Chondrocyte (in vitro differentiated cells): ENCODE results near the gene POT1. TPM values are rescaled to one million over a fixed set of nuclear protein-coding genes. Genes with fewer than 3 reads are reported as not detected.

Experiments used
- DNase-seq: peaks from one replicate; pipeline ENCODE4 v3.0.0; 2021; ENCODE audit warnings: mixed read lengths, low spot score
- H3K27ac Mint-ChIP-seq: one replicate; pipeline ENCODE4 v1.8.0; 2021; ENCODE audit warnings: mild to moderate bottlenecking, moderate library complexity, mixed read lengths; ENCODE audit not compliant: unreplicated experiment
- H3K27me3 Mint-ChIP-seq: 2 replicates; pipeline ENCODE4 v1.8.0; 2021; ENCODE audit warnings: low read depth, mixed read lengths
- H3K36me3 Mint-ChIP-seq: 2 replicates; pipeline ENCODE4 v1.8.0; 2021; ENCODE audit warnings: low read depth, mixed read lengths
- H3K4me1 Mint-ChIP-seq: 2 replicates; pipeline ENCODE4 v1.8.0; 2021; ENCODE audit warnings: low read depth, mild to moderate bottlenecking, mixed read lengths
- H3K4me3 Mint-ChIP-seq: one replicate; pipeline ENCODE4 v1.8.0; 2021; ENCODE audit warnings: mild to moderate bottlenecking, moderate library complexity, mixed read lengths; ENCODE audit not compliant: unreplicated experiment
- H3K9me3 Mint-ChIP-seq: 2 replicates; pipeline ENCODE4 v1.8.0; 2021; ENCODE audit warnings: low read depth, mixed read lengths
- CTCF ChIP-seq: fragments of 200-600 bp; sonication (generic); IDR thresholded peaks from 2 replicates; pipeline ENCODE4 v1.5.0; 2021; ENCODE audit warnings: antibody characterized with exemption, mild to moderate bottlenecking, moderate library complexity
- total RNA-seq: library from RNA; stranded (reverse); gene quantifications from 3 replicates; pipeline ENCODE4 v1.2.1, GENCODE V29; 2021

The POT1 gene
- total RNA-seq, 1 donor from 2014 or later: 14.2 TPM

- no peak for DNase-seq
- H3K27me3 Mint-ChIP-seq: no peaks in the 10 kb centered on the region
- H3K27ac Mint-ChIP-seq: no peak overlapping the region
- no peaks in the 10 kb centered on the region for H3K36me3 Mint-ChIP-seq
- H3K4me1 Mint-ChIP-seq: no peaks in the 10 kb centered on the region
- H3K4me3 Mint-ChIP-seq: no peak overlapping the region
- H3K9me3 Mint-ChIP-seq: no peaks in the 10 kb centered on the region
- no peak for TF ChIP-seq CTCF
These were observed 146.4 kb downstream of the POT1 start for GRCh38 chr7:124783271-124783670.

- no peaks in the 10 kb centered on the region for H3K27me3 Mint-ChIP-seq
- H3K4me1 Mint-ChIP-seq: no peaks in the 10 kb centered on the region
- no peak overlapping the region for H3K27ac Mint-ChIP-seq
- TF ChIP-seq CTCF: no peak
- H3K4me3 Mint-ChIP-seq: no peak overlapping the region
- no peaks in the 10 kb centered on the region for H3K9me3 Mint-ChIP-seq
- H3K36me3 Mint-ChIP-seq: no peaks in the 10 kb centered on the region
- DNase-seq: no peak
These were observed 147.5 kb downstream of the POT1 start for GRCh38 chr7:124781907-124782734.

GRCh38 chr7:124781418-124781817, 148.2 kb downstream of the POT1 start:
- DNase-seq: no peak
- no peak overlapping the region for H3K27ac Mint-ChIP-seq
- no peak for TF ChIP-seq CTCF

GRCh38 chr7:124780608-124781007, 149.0 kb downstream of the POT1 start:
- H3K27me3 Mint-ChIP-seq: no peaks in the 10 kb centered on the region
- no peaks in the 10 kb centered on the region for H3K4me1 Mint-ChIP-seq
- H3K36me3 Mint-ChIP-seq: no peaks in the 10 kb centered on the region
- no peaks in the 10 kb centered on the region for H3K9me3 Mint-ChIP-seq
- no peak overlapping the region for H3K27ac Mint-ChIP-seq
- no peak for DNase-seq
- no peak for TF ChIP-seq CTCF
- no peak overlapping the region for H3K4me3 Mint-ChIP-seq

More at GRCh38 chr7:124781418-124781817, 148.2 kb downstream of the POT1 start:
- no peak overlapping the region for H3K4me3 Mint-ChIP-seq
- H3K9me3 Mint-ChIP-seq: no peaks in the 10 kb centered on the region
- no peaks in the 10 kb centered on the region for H3K36me3 Mint-ChIP-seq
- H3K4me1 Mint-ChIP-seq: no peaks in the 10 kb centered on the region
- H3K27me3 Mint-ChIP-seq: no peaks in the 10 kb centered on the region

- DNase-seq: no peak
- Mint-ChIP-seq H3K9me3 (no peaks in the 10 kb centered on the region), H3K36me3 (no peaks in the 10 kb centered on the region), H3K27me3 (no peaks in the 10 kb centered on the region), H3K4me3 (no peak overlapping the region), H3K27ac (no peak overlapping the region), H3K4me1 (no peaks in the 10 kb centered on the region)
- TF ChIP-seq CTCF: no peak
These were observed 149.6 kb downstream of the POT1 start for GRCh38 chr7:124780056-124780455.
